Measurements from ENCODE around the gene UQCRH.

UQCRH gene

DNA sequence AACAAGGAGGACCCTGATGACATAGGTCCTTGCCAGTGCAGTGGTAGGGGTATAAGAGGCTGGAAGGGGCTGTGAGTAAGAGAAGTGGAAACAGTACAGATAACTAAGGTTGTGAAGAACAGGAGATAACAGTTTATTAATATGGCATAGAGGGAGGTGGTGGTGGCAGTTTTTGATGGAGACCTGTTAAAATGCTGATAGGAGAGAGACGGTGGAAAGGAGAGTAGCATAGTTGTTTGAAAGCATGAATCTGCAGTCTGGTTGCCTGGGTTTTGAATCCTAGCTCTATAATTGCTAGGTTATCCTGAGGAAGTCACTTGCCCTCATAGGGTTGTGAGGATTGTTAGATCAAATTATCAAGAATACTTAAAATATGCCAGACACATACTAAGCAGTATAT, 19.4 kb upstream of the UQCRH start:
- H3K9ac ChIP-seq (ENCODE audit: low read length): no peak overlapping the region
- no peaks in the 10 kb centered on the region for H3K27me3 ChIP-seq (ENCODE audit: control insufficient read depth, insufficient read depth, low read length)
- H3K4me3 ChIP-seq (ENCODE audit: low read length): no peak overlapping the region
- no peaks in the 10 kb centered on the region for H3K4me1 ChIP-seq (ENCODE audit: control insufficient read depth, insufficient read depth, low read length)
- no peaks in the 10 kb centered on the region for H3K9me3 ChIP-seq (ENCODE audit: control insufficient read depth, low read length)
- peaks cover 5% of the 10 kb centered on the region for H3K36me3 ChIP-seq (ENCODE audit: control insufficient read depth, insufficient read depth, low read length)

DNA sequence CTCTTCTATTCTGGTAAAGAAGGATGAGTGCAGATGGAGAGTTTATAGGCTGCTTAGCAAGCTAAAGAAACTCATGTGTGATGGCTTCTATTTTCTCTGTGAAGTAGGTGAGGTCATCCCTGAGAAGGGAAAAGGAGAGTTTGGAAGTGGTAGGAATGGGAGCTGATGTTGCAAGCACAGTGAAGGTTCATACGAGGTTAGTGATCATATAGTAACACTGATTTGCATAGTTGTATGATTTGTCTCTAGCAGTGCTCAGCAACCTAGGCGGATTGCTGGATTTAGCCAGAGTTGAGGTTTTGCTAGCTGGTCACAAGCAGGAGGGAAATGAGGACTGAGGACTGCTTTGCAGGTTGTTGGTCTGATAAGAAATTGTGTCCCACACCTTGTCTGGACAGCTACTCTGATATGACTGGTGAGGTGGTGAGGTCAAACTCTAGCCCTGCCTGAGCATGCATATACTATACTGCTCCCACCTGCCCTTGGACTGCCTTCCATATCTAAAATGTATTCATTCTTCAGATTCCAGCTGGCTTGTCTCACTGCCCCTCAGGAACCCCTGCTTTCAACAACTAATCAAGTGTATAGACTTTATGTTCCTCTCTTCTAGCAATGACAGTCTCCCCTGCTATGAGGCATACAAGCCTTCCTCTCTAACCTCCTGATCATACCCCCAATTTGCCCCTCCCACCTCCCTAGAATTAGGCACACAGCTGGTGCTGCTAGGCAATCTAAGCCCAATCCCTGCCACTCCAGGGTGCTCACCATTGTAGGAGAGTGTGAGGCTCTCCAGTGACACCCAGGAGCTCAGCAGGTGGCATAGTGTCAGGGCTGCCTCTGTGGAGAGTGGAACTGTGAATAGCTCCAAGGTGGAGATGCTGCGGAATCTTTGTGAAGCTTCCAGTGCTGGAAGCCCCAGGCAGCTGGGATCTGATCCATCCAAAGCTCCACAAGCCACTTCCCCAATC, 18.6 kb upstream of the UQCRH start:
- Histone ChIP-seq H3K9me3 (ENCODE audit: control insufficient read depth, low read length) (no peaks in the 10 kb centered on the region), H3K4me1 (ENCODE audit: control insufficient read depth, insufficient read depth, low read length) (no peaks in the 10 kb centered on the region), H3K4me3 (ENCODE audit: low read length) (no peak overlapping the region), H3K9ac (ENCODE audit: low read length) (no peak overlapping the region), H3K36me3 (ENCODE audit: control insufficient read depth, insufficient read depth, low read length) (peaks cover 5% of the 10 kb centered on the region), H3K27me3 (ENCODE audit: control insufficient read depth, insufficient read depth, low read length) (no peaks in the 10 kb centered on the region)

DNA sequence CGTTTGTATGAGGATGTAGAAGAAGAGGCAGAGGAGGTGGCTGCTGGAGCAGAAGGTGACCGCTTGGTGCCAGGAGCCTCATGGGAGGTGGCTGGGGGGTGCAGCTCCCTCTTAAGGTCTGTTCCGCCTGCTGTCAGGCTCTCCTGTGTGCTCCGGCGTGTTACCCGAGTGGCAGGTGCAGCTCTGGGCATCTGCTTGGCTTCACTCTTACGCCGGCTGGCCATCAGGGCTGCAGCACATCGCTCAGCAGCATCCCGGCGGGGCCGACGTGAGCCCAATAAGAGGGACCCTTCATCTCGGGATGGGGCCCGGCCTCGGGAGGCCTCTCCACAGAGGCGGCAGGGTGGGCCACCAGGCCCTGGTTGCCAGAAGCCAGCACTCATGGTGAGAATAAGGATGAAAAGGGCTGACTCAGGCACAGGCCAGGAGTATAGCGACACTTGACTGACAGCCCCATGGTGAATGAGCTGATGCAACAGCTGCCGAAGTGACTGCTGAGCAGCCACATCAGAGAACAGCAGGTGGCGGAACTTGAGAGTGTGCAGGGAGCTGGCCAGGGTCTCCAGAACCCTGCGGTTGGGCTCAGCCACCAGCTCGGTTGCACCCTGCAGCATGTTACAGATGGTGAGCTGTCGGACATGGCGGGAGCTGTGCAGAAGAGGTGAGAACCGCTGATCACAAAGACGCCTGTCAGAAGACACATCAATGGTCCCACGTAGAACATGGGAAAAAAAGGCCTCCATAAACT, 17.6 kb upstream of the UQCRH start:
- Histone ChIP-seq H3K4me3 (ENCODE audit: low read length) (no peak overlapping the region), H3K9me3 (ENCODE audit: control insufficient read depth, low read length) (no peaks in the 10 kb centered on the region), H3K9ac (ENCODE audit: low read length) (no peak overlapping the region), H3K4me1 (ENCODE audit: control insufficient read depth, insufficient read depth, low read length) (no peaks in the 10 kb centered on the region), H3K27me3 (ENCODE audit: control insufficient read depth, insufficient read depth, low read length) (no peaks in the 10 kb centered on the region), H3K36me3 (ENCODE audit: control insufficient read depth, insufficient read depth, low read length) (peaks cover 2% of the 10 kb centered on the region)

DNA sequence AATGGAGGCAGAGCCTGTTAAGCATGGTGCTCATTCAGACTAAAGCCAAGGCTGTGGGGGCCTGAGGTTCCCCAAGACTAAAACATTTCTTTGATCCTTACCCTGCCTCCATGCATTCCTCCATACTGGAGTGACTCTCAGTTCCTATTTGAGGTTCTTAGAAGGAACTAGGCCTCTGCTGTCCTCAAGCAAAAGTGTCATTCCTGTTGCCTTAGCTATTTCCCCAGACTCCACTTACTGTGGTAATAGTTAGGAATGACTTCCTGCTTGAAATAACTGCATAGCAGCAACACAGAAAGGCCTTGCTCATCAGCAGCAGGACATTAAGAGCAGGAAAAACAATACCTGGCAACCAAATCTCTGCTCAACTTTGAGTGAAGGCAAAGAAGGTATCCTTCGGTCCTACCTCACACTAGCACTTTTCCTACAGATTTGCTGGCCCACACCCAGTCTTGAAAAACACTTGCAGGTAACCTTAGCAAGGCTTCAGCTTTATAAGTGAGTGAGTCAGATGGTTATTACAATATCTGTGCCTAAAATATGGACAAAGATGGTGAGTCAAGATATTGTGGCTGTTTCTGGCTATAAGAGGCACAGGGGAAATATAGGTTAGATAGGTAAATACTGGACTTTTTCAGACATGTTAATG, 14.9 kb upstream of the UQCRH start:
- Histone ChIP-seq H3K27me3 (ENCODE audit: control insufficient read depth, insufficient read depth, low read length) (no peaks in the 10 kb centered on the region), H3K4me3 (ENCODE audit: low read length) (no peak overlapping the region), H3K9ac (ENCODE audit: low read length) (no peak overlapping the region), H3K9me3 (ENCODE audit: control insufficient read depth, low read length) (no peaks in the 10 kb centered on the region), H3K4me1 (ENCODE audit: control insufficient read depth, insufficient read depth, low read length) (no peaks in the 10 kb centered on the region), H3K36me3 (ENCODE audit: control insufficient read depth, insufficient read depth, low read length) (no peaks in the 10 kb centered on the region)

DNA sequence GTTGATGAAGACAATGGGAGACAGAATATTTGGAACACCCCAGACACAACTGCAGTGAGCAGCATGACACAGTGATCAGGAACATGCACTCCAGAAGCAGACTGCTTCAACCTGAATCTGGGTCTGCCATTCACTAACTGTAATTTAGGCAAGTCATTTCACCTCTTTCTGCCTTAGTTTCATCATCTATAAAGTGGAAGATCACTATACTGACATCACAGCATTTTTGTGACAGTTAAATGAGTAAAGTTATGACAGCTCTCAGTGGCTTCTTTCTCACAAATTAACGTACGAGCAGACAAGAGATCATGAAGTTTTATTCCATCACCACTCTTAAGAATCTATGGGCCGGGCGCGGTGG, 14.4 kb upstream of the UQCRH start:
- Histone ChIP-seq H3K4me1 (ENCODE audit: control insufficient read depth, insufficient read depth, low read length) (no peaks in the 10 kb centered on the region), H3K4me3 (ENCODE audit: low read length) (no peak overlapping the region), H3K27me3 (ENCODE audit: control insufficient read depth, insufficient read depth, low read length) (no peaks in the 10 kb centered on the region), H3K9ac (ENCODE audit: low read length) (no peak overlapping the region), H3K36me3 (ENCODE audit: control insufficient read depth, insufficient read depth, low read length) (no peaks in the 10 kb centered on the region), H3K9me3 (ENCODE audit: control insufficient read depth, low read length) (no peaks in the 10 kb centered on the region)

DNA sequence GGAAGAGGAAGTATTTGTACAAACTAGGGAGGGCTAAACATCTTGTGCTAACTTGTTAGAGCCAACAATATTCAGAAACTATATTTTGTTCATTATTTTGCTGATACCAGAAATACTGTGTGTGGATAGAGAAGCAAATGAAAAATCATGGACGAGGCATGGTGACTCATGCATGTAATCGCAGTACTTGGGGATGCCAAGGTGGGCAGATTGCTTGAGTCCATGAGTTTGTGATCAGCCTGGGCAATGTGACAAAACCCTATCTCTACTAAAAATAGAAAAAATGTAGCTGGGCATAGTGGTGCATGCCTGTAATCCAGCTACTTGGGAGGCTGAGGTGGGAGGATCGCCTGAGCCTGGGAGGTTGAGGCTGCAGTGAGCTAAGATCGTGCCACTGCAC, 13.5 kb upstream of the UQCRH start:
- Histone ChIP-seq H3K27me3 (ENCODE audit: control insufficient read depth, insufficient read depth, low read length) (no peaks in the 10 kb centered on the region), H3K9ac (ENCODE audit: low read length) (no peak overlapping the region), H3K36me3 (ENCODE audit: control insufficient read depth, insufficient read depth, low read length) (no peaks in the 10 kb centered on the region), H3K4me1 (ENCODE audit: control insufficient read depth, insufficient read depth, low read length) (no peaks in the 10 kb centered on the region), H3K4me3 (ENCODE audit: low read length) (no peak overlapping the region), H3K9me3 (ENCODE audit: control insufficient read depth, low read length) (no peaks in the 10 kb centered on the region)

DNA sequence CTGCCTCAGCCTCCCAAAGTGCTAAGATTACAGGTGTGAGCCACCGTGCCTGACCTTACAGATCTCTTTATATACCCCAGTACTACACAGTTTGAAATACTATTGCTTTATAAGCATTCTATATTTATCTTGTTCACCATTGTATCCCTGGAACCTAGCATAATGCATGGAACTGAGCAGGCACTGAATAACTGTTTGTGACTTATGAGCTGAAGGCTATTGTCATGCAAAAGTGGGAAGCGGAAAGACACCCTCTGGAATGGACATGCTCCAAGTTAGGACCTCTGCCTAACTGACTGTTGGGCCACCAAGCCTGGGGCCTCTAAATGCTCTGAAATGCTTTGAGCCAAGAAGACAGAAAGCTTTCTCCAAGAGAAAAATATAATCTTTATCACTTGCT, 8.2 kb upstream of the UQCRH start:
- Histone ChIP-seq H3K4me1 (ENCODE audit: control insufficient read depth, insufficient read depth, low read length) (no peaks in the 10 kb centered on the region), H3K9ac (ENCODE audit: low read length) (no peak overlapping the region), H3K36me3 (ENCODE audit: control insufficient read depth, insufficient read depth, low read length) (peaks cover 4% of the 10 kb centered on the region), H3K9me3 (ENCODE audit: control insufficient read depth, low read length) (no peaks in the 10 kb centered on the region), H3K4me3 (ENCODE audit: low read length) (no peak overlapping the region), H3K27me3 (ENCODE audit: control insufficient read depth, insufficient read depth, low read length) (no peaks in the 10 kb centered on the region)

DNA sequence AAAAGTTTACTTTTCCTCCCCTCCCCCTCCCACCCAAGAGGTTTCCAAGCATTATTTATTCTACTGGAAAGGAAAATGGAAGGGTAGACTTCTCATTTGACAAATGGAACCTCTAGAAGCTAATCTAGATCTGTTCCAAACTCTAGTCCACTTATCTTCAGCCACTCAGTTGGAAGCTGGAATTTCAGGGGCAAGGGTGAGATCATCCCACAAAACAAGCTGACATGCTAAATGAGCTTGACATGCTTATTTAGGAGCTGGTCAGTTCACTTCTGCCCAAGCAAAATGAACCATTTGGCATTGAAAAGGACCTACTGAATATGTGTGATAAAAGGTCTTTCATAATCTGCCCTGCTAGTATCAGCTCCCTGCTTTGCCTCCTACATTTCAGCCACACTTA, 5.1 kb upstream of the UQCRH start:
- peaks cover 4% of the 10 kb centered on the region for H3K36me3 ChIP-seq (ENCODE audit: control insufficient read depth, insufficient read depth, low read length)
- H3K4me3 ChIP-seq (ENCODE audit: low read length): no peak overlapping the region
- no peaks in the 10 kb centered on the region for H3K9me3 ChIP-seq (ENCODE audit: control insufficient read depth, low read length)
- peaks cover 12% of the 10 kb centered on the region for H3K4me1 ChIP-seq (ENCODE audit: control insufficient read depth, insufficient read depth, low read length)
- H3K9ac ChIP-seq (ENCODE audit: low read length): no peak overlapping the region
- no peaks in the 10 kb centered on the region for H3K27me3 ChIP-seq (ENCODE audit: control insufficient read depth, insufficient read depth, low read length)

DNA sequence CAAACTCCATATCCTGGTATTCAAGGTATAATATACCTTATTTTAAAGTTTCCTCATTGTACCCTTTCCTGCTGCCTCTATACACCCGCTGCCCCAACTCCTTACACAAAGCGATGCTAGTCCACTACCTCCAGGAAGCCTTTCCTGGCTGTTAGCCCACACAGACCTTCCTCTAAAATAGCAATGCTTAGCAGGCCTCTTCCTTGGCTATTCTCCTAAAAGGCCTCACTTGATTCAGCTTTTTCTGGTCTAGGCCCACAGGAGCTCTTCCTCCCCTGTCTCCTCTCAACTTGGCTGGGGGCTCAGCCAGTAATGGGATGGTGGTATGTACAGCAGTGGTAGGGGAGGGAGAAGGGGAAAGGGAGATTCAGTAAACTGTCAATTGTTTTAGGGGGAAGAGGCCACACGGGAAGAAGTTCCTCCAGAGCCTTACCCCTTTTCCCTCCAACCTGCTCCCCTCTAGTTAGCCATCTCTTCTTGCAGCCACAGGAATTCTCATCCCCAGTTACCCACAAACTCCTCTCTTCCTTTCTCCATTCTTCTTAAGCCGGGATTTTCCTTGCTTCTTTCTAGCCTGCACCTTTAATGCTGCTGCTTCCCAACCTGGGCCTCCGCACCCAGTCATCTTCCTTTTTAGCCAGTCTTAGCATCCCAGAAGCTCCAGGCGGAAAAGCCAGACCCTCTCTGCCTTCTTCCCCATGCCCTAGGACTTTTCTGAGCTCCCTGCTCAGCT, 2.7 kb upstream of the UQCRH start:
- Histone ChIP-seq H3K27me3 (ENCODE audit: control insufficient read depth, insufficient read depth, low read length) (no peaks in the 10 kb centered on the region), H3K4me3 (ENCODE audit: low read length) (peak overlapping the region; percentile 44), H3K36me3 (ENCODE audit: control insufficient read depth, insufficient read depth, low read length) (peaks cover 4% of the 10 kb centered on the region), H3K9ac (ENCODE audit: low read length) (peak overlapping the region; percentile 99), H3K4me1 (ENCODE audit: control insufficient read depth, insufficient read depth, low read length) (peaks cover 12% of the 10 kb centered on the region), H3K9me3 (ENCODE audit: control insufficient read depth, low read length) (no peaks in the 10 kb centered on the region)

DNA sequence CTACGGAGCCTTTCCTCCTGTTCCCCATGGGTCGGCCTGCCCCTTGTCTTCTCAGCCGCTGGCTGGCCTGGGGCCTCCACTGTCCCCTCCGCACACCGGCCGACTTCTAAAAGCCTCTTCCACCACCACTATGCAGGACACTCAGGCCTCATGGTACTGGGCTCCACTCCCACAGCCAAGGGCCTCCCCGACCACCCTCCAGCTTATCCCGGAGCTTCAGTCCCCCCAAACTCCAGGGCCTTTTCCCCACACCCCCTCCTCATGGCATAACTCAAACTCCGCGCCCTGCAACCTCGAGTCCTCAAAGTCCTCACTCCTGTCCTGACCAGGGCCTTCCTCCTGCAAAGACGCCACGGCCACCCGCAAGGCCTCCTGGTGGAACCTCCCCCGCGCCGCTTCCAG, 2.1 kb upstream of the UQCRH start:
- peaks cover 12% of the 10 kb centered on the region for H3K4me1 ChIP-seq (ENCODE audit: control insufficient read depth, insufficient read depth, low read length)

DNA sequence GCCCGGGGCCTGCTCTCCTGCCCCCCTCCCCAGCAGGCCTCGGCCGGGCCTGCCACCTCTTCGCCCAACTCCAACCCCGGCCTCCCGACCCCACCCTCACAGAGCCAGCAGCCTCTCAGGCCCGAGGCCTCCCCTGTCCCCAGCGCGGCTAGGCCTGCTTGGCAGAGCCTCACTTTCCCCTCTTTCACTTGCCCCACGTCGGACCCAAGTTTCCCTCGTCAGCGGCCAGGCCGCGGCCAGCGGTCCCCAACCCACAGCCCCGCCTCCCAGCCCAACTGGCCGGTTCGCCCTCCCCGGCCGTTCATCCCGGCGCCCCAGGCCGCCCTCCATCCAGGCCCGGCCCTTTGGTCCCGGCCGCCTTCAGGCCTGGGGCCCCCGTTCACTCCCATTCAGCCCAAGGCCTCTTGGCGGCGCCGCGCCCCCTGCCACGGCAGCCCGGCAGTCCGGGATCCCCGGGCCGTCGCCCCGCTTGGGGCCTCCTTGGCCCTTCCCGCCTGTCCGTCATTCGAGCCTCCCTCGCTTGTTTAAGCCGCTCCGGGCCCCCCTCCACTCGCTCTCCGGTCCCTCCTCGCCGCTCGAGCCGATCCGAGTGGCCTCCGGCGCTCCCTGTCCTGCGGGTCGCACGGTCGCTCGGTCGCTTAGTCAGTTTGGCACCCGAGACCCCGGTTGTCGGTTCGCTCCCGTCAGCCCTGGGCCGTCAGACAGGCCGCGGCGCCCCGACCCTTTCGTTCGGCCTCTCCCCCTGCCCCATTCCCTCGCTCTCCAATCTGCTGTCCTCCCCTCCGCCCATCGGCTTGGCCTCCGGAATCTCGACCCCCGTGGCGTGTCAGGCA, 1.5 kb upstream of the UQCRH start:
- Histone ChIP-seq H3K4me3 (ENCODE audit: low read length) (peak overlapping the region; percentile 44), H3K4me1 (ENCODE audit: control insufficient read depth, insufficient read depth, low read length) (peaks cover 12% of the 10 kb centered on the region), H3K36me3 (ENCODE audit: control insufficient read depth, insufficient read depth, low read length) (peaks cover 4% of the 10 kb centered on the region), H3K9me3 (ENCODE audit: control insufficient read depth, low read length) (no peaks in the 10 kb centered on the region), H3K27me3 (ENCODE audit: control insufficient read depth, insufficient read depth, low read length) (no peaks in the 10 kb centered on the region), H3K9ac (ENCODE audit: low read length) (peak overlapping the region; percentile 99)

More for the DNA sequence above, 2.1 kb upstream of the UQCRH start:
- no peaks in the 10 kb centered on the region for H3K27me3 ChIP-seq (ENCODE audit: control insufficient read depth, insufficient read depth, low read length)
- peak overlapping the region; percentile 44 for H3K4me3 ChIP-seq (ENCODE audit: low read length)
- H3K9ac ChIP-seq (ENCODE audit: low read length): peak overlapping the region; percentile 99
- H3K9me3 ChIP-seq (ENCODE audit: control insufficient read depth, low read length): no peaks in the 10 kb centered on the region
- H3K36me3 ChIP-seq (ENCODE audit: control insufficient read depth, insufficient read depth, low read length): peaks cover 4% of the 10 kb centered on the region

Data from mucosa of stomach (tissue), 1 donor.